HL-60 (cell line): ENCODE results near the gene CARS2.

Experiments used
- CTCF ChIP-seq: IDR thresholded peaks from one replicate; pipeline ENCODE4 v1.5.1; 2011; ENCODE audit warnings: low read length, control low read depth, inconsistent platforms; ENCODE audit not compliant: insufficient read depth
- GABPA ChIP-seq: IDR thresholded peaks from 2 replicates; pipeline ENCODE4 v1.6.1; 2012; ENCODE audit warnings: low read depth
- POLR2AphosphoS5 ChIP-seq: IDR thresholded peaks from 2 replicates; pipeline ENCODE4 v1.6.1; 2012; ENCODE audit warnings: low read depth
- REST ChIP-seq: IDR thresholded peaks from 2 replicates; pipeline ENCODE4 v1.6.1; 2012; ENCODE audit warnings: low read depth; ENCODE audit not compliant: insufficient replicate concordance

- TF ChIP-seq CTCF (no peak), GABPA (no peak), POLR2AphosphoS5 (no peak), REST (no peak)
Measured at GRCh38 chr13:110636053-110636475, 69.9 kb downstream of the CARS2 start.
